Ramos (cell line): ENCODE measurements around the gene IGF1R.

Experiments used
- in situ Hi-C: fragments of 300-500 bp; cut with MboI; formaldehyde crosslinking; loops from one replicate; pipeline ENCODE4 v1.14.3; 2022; ENCODE audit warnings: low sequenced_read_pairs; ENCODE audit not compliant: unreplicated experiment

IGF1R gene

GRCh38 chr15:98866511-98866910 lies 218.2 kb downstream of the IGF1R start:
- in situ Hi-C loops = no loop called here

- in situ Hi-C loops = no loop called here
Measured at GRCh38 chr15:98868564-98868963, 220.2 kb downstream of the IGF1R start.

GRCh38 chr15:98870788-98871187 lies 222.4 kb downstream of the IGF1R start:
- in situ Hi-C loops = no loop called here

GRCh38 chr15:98872774-98873173 lies 224.4 kb downstream of the IGF1R start:
- in situ Hi-C loops = no loop called here

GRCh38 chr15:98873441-98874218 lies 225.3 kb downstream of the IGF1R start:
- in situ Hi-C loops = no loop called here

GRCh38 chr15:98874370-98874769 lies 226.0 kb downstream of the IGF1R start:
- in situ Hi-C loops = no loop called here

GRCh38 chr15:98874773-98875172 lies 226.4 kb downstream of the IGF1R start:
- in situ Hi-C loops = no loop called here

- in situ Hi-C loops = no loop called here
Measured at GRCh38 chr15:98875309-98875708, 227.0 kb downstream of the IGF1R start.

GRCh38 chr15:98876451-98877369 lies 228.4 kb downstream of the IGF1R start:
- in situ Hi-C loops = no loop called here

GRCh38 chr15:98878172-98878571 lies 229.8 kb downstream of the IGF1R start:
- in situ Hi-C loops = no loop called here

- in situ Hi-C loops = no loop called here
Measured at GRCh38 chr15:98878862-98879261, 230.5 kb downstream of the IGF1R start.

- in situ Hi-C loops = no loop called here
Measured at GRCh38 chr15:98881526-98882520, 233.5 kb downstream of the IGF1R start.

GRCh38 chr15:98883478-98883877 lies 235.1 kb downstream of the IGF1R start:
- in situ Hi-C loops = no loop called here

- in situ Hi-C loops = no loop called here
Measured at GRCh38 chr15:98884894-98885293, 236.6 kb downstream of the IGF1R start.

GRCh38 chr15:98887976-98888375 lies 239.6 kb downstream of the IGF1R start:
- in situ Hi-C loops = no loop called here

- in situ Hi-C loops = no loop called here
Measured at GRCh38 chr15:98888820-98889479, 240.6 kb downstream of the IGF1R start.

GRCh38 chr15:98889930-98890695 lies 241.8 kb downstream of the IGF1R start:
- in situ Hi-C loops = no loop called here

GRCh38 chr15:98891301-98891700 lies 243.0 kb downstream of the IGF1R start:
- in situ Hi-C loops = no loop called here

GRCh38 chr15:98893401-98893800 lies 245.1 kb downstream of the IGF1R start:
- in situ Hi-C loops = no loop called here
